ENCODE measurements around the gene PITX2.
A peak's percentile ranks its signal among the peaks of the same experiment; 100 is the strongest.

Gene PITX2

GRCh38 chr4:110618581-110619462 is 4.1 kb downstream of the PITX2 start:
- TF ChIP-seq CTCF (IDR thresholded peaks at IDR 0.05; ENCODE audit: low read depth, low read length): no peak
- in situ Hi-C loops (cut with HindIII; ENCODE audit: low sequenced_read_pairs): no loop called here
- H3K4me3 ChIP-seq (ENCODE audit: low read depth, low read length): no peak overlapping the region
- no peak for DNase-seq (ENCODE audit: low read depth, low spot score)

GRCh38 chr4:110617646-110618580 is 5.0 kb downstream of the PITX2 start:
- no peak overlapping the region for H3K4me3 ChIP-seq (ENCODE audit: low read depth, low read length)
- in situ Hi-C loops (cut with HindIII; ENCODE audit: low sequenced_read_pairs): no loop called here
- no peak for TF ChIP-seq CTCF (IDR thresholded peaks at IDR 0.05; ENCODE audit: low read depth, low read length)

GRCh38 chr4:110617075-110617640 is 5.7 kb downstream of the PITX2 start:
- H3K4me3 ChIP-seq (ENCODE audit: low read depth, low read length): no peak overlapping the region
- no peak for TF ChIP-seq CTCF (IDR thresholded peaks at IDR 0.05; ENCODE audit: low read depth, low read length)
- DNase-seq (ENCODE audit: low read depth, low spot score): no peak
- in situ Hi-C loops (cut with HindIII; ENCODE audit: low sequenced_read_pairs): no loop called here

More at GRCh38 chr4:110617646-110618580, 5.0 kb downstream of the PITX2 start:
- DNase-seq (ENCODE audit: low read depth, low spot score): no peak

- H3K4me3 ChIP-seq (ENCODE audit: low read depth, low read length): no peak overlapping the region
- in situ Hi-C loops (cut with HindIII; ENCODE audit: low sequenced_read_pairs): no loop called here
- no peak for TF ChIP-seq CTCF (IDR thresholded peaks at IDR 0.05; ENCODE audit: low read depth, low read length)
- DNase-seq (ENCODE audit: low read depth, low spot score): peak; percentile 63
Observed at GRCh38 chr4:110616238-110617074, 6.4 kb downstream of the PITX2 start.

- in situ Hi-C loops (cut with HindIII; ENCODE audit: low sequenced_read_pairs): no loop called here
- DNase-seq (ENCODE audit: low read depth, low spot score): no peak
- no peak overlapping the region for H3K4me3 ChIP-seq (ENCODE audit: low read depth, low read length)
- TF ChIP-seq CTCF (IDR thresholded peaks at IDR 0.05; ENCODE audit: low read depth, low read length): no peak
Observed at GRCh38 chr4:110615353-110616237, 7.3 kb downstream of the PITX2 start.

All from astrocyte of the spinal cord (primary cell).